Liver (tissue), 3 donors: ENCODE measurements around the gene OR52K1.

Experiments
- GABPA ChIP-seq, 2 donors: IDR thresholded peaks in 1 of 2; conservative IDR thresholded peaks in 1 of 2; 2 replicates each; pipeline ENCODE4 v1.6.1; 2016; ENCODE audit warnings: antibody characterized with exemption in 2 of 2, mild to moderate bottlenecking in 1 of 2, moderate library complexity in 1 of 2
- JUND ChIP-seq, 2 donors: IDR thresholded peaks; 2 replicates each; pipeline ENCODE4 v1.6.1; 2016; ENCODE audit warnings: antibody characterized with exemption in 2 of 2
- TF ChIP-seq, protein P1 (sequence below): fragments of 150-350 bp; IDR thresholded peaks from 2 replicates; pipeline ENCODE4 v1.5.1; 2017; ENCODE audit warnings: improper control_type of control experiment, low read depth, low read length; ENCODE audit not compliant: missing input control
- TF ChIP-seq, protein P2 (sequence below): IDR thresholded peaks from 2 replicates; pipeline ENCODE4 v1.6.1; 2016; ENCODE audit warnings: antibody characterized with exemption
- TF ChIP-seq, protein P3 (sequence below): IDR thresholded peaks from 2 replicates; pipeline ENCODE4 v1.6.1; 2016; ENCODE audit warnings: antibody characterized with exemption
- TF ChIP-seq, protein P4 (sequence below): IDR thresholded peaks from 2 replicates; pipeline ENCODE4 v1.6.1; 2016; ENCODE audit warnings: antibody characterized with exemption, mild to moderate bottlenecking
- donor health status: healthy.
- donor health status: healthy.

DNA sequence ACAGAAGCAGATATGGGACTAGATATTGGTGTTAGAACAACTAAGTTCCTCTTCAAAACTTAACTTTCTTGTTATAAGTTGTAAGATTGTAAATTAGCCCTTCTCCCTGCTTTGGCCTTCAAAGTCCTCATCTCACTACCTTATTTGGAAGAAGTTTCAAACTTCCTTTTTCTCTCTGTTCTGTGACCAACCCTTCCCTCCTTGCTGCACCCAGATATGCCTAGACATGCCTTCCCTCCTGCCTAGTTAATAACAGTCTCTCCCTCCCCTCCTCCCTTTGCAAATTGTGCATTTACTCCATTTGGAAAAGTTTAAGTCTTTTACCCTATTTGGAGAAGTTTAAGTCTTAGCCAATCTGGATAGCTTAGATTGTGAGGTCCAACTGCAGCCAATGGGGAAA lies 28.4 kb upstream of the OR52K1 start:
- TF ChIP-seq, protein P1, sequence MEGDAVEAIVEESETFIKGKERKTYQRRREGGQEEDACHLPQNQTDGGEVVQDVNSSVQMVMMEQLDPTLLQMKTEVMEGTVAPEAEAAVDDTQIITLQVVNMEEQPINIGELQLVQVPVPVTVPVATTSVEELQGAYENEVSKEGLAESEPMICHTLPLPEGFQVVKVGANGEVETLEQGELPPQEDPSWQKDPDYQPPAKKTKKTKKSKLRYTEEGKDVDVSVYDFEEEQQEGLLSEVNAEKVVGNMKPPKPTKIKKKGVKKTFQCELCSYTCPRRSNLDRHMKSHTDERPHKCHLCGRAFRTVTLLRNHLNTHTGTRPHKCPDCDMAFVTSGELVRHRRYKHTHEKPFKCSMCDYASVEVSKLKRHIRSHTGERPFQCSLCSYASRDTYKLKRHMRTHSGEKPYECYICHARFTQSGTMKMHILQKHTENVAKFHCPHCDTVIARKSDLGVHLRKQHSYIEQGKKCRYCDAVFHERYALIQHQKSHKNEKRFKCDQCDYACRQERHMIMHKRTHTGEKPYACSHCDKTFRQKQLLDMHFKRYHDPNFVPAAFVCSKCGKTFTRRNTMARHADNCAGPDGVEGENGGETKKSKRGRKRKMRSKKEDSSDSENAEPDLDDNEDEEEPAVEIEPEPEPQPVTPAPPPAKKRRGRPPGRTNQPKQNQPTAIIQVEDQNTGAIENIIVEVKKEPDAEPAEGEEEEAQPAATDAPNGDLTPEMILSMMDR = no peak
- TF ChIP-seq, protein P2, sequence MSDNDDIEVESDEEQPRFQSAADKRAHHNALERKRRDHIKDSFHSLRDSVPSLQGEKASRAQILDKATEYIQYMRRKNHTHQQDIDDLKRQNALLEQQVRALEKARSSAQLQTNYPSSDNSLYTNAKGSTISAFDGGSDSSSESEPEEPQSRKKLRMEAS = no peak
- TF ChIP-seq JUND (IDR thresholded peaks at IDR 0.05) (no peak), GABPA (IDR thresholded peaks at IDR 0.05 in 1 of 2, conservative IDR thresholded peaks at IDR 0.05 in 1 of 2) (no peak)
- TF ChIP-seq, protein P3, sequence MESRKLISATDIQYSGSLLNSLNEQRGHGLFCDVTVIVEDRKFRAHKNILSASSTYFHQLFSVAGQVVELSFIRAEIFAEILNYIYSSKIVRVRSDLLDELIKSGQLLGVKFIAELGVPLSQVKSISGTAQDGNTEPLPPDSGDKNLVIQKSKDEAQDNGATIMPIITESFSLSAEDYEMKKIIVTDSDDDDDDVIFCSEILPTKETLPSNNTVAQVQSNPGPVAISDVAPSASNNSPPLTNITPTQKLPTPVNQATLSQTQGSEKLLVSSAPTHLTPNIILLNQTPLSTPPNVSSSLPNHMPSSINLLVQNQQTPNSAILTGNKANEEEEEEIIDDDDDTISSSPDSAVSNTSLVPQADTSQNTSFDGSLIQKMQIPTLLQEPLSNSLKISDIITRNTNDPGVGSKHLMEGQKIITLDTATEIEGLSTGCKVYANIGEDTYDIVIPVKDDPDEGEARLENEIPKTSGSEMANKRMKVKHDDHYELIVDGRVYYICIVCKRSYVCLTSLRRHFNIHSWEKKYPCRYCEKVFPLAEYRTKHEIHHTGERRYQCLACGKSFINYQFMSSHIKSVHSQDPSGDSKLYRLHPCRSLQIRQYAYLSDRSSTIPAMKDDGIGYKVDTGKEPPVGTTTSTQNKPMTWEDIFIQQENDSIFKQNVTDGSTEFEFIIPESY = no peak
- TF ChIP-seq, protein P4, sequence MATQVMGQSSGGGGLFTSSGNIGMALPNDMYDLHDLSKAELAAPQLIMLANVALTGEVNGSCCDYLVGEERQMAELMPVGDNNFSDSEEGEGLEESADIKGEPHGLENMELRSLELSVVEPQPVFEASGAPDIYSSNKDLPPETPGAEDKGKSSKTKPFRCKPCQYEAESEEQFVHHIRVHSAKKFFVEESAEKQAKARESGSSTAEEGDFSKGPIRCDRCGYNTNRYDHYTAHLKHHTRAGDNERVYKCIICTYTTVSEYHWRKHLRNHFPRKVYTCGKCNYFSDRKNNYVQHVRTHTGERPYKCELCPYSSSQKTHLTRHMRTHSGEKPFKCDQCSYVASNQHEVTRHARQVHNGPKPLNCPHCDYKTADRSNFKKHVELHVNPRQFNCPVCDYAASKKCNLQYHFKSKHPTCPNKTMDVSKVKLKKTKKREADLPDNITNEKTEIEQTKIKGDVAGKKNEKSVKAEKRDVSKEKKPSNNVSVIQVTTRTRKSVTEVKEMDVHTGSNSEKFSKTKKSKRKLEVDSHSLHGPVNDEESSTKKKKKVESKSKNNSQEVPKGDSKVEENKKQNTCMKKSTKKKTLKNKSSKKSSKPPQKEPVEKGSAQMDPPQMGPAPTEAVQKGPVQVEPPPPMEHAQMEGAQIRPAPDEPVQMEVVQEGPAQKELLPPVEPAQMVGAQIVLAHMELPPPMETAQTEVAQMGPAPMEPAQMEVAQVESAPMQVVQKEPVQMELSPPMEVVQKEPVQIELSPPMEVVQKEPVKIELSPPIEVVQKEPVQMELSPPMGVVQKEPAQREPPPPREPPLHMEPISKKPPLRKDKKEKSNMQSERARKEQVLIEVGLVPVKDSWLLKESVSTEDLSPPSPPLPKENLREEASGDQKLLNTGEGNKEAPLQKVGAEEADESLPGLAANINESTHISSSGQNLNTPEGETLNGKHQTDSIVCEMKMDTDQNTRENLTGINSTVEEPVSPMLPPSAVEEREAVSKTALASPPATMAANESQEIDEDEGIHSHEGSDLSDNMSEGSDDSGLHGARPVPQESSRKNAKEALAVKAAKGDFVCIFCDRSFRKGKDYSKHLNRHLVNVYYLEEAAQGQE = no peak
